ENCODE data around the gene DAPK1. TPM values are rescaled to one million over a fixed set of nuclear protein-coding genes. Genes with fewer than 3 reads are reported as not detected.

Gene DAPK1
- polyA plus RNA-seq, 1 of the 3 experiments (the other 2 are of a cell fraction), result 0.61 TPM

GRCh38 chr9:87678650-87679355 lies 181.1 kb downstream of the DAPK1 start:
- Histone ChIP-seq H3K79me2 (ENCODE audit: insufficient read depth) (no peaks in the 10 kb centered on the region), H4K20me1 (ENCODE audit: insufficient read depth) (no peaks in the 10 kb centered on the region), H3K36me3 (replicated peaks in 1 of 2; ENCODE audit: control insufficient read depth in 1 of 2, insufficient read depth in 2 of 2, low read length in 1 of 2) (no peaks in the 10 kb centered on the region), H3F3A (replicated peaks; ENCODE audit: insufficient read depth) (no peaks in the 10 kb centered on the region), H2AFZ (ENCODE audit: low read depth) (no peak overlapping the region), H3K4me2 (no peak overlapping the region), H3K27me3 (ENCODE audit: insufficient read depth) (no peaks in the 10 kb centered on the region), H3K9me3 (no peaks in the 10 kb centered on the region), H3K4me1 (ENCODE audit: control insufficient read depth in 1 of 2, insufficient read depth in 2 of 2, low read depth in 1 of 2, low read length in 1 of 2) (no peaks in the 10 kb centered on the region; a peak in 1 of 4 replicates), H3K9ac (no peak overlapping the region), H3K4me3 (ENCODE audit: low read depth in 2 of 2, low read length in 1 of 2) (peak overlapping the region in 1 of 2 experiments; percentile 24; a peak in 1 of 4 replicates), H3K27ac (ENCODE audit: low read depth in 2 of 2, low read length in 1 of 2) (no peak overlapping the region), H3K9me2 (no peaks in the 10 kb centered on the region)
- 45% methylated on average over 9 of the region's 9 CpGs for WGBS (ENCODE audit: low lambda C conversion rate)
- DNase-seq, result peak; percentile 84
- POLR2A ChIA-PET, result no interaction called here
- CTCF ChIA-PET, result interaction anchor here (0.8 to 5.0 kb wide), 13 partner anchors 11 to 361 kb away, joined by 3 to 29 read pairs (median 3); partner anchors contain the start of gene CTSL
- no peak for TF ChIP-seq FOXJ3 (CRISPR knock-in tag; IDR thresholded peaks at IDR 0.05)
- TF ChIP-seq RXRA (IDR thresholded peaks at IDR 0.05; ENCODE audit: borderline replicate concordance, low read depth), result no peak
- TF ChIP-seq ZBTB33 (IDR thresholded peaks at IDR 0.05; ENCODE audit: borderline replicate concordance, low read depth), result no peak
- no peak for TF ChIP-seq USF2 (IDR thresholded peaks at IDR 0.05; ENCODE audit: borderline replicate concordance, low read depth, low read length)
- no peak for TF ChIP-seq GATA2 (CRISPR knock-in tag; IDR thresholded peaks at IDR 0.05)
- TF ChIP-seq ELF1 (IDR thresholded peaks at IDR 0.05), result no peak
- TF ChIP-seq MAX (IDR thresholded peaks at IDR 0.05; ENCODE audit: low read depth), result no peak
- TF ChIP-seq TAF1 (IDR thresholded peaks at IDR 0.05; ENCODE audit: borderline replicate concordance, low read depth, low read length), result no peak
- peak; percentile 74 for TF ChIP-seq SMC3 (IDR thresholded peaks at IDR 0.05; ENCODE audit: low read depth, low read length)
- no peak for TF ChIP-seq FOXM1 (IDR thresholded peaks at IDR 0.05; ENCODE audit: low read depth)
- peak; percentile 83 for TF ChIP-seq CTCF (IDR thresholded peaks at IDR 0.05)
- peak; percentile 84 for TF ChIP-seq RAD21 (IDR thresholded peaks at IDR 0.05; ENCODE audit: low read length)

Measured in SK-N-SH (cell line).